RWPE2 (cell line): Measurements from ENCODE around the gene SERPINB5.
A peak's percentile ranks its signal among the peaks of the same experiment; 100 is the strongest.

Experiments
- ATAC-seq: fragments of 200-7000 bp; cut with Tn5 transposase; 3 replicates; pipeline ENCODE4 v1.9.1; 2021; ENCODE audit warnings: low read depth
- DNase-seq: peaks from one replicate; pipeline ENCODE4 v3.0.0-alpha.2; 2020; ENCODE audit warnings: low spot score
- H3K27ac ChIP-seq: fragments of 450-650 bp; 2 replicates; pipeline ENCODE4 v1.5.1; 2017; ENCODE audit warnings: mild to moderate bottlenecking; ENCODE audit not compliant: poor library complexity, severe bottlenecking
- H3K27me3 ChIP-seq: fragments of 250-450 bp; sonication (Bioruptor Pico); 2 replicates; pipeline ENCODE4 v1.5.1; 2021; ENCODE audit warnings: mild to moderate bottlenecking, moderate library complexity; ENCODE audit not compliant: insufficient read depth, poor library complexity, severe bottlenecking
- H3K36me3 ChIP-seq: fragments of 250-450 bp; sonication (Bioruptor Pico); 2 replicates; pipeline ENCODE4 v1.5.1; 2020; ENCODE audit warnings: low read depth, mild to moderate bottlenecking, moderate library complexity
- H3K4me1 ChIP-seq: fragments of 250-450 bp; sonication (Bioruptor Pico); 2 replicates; pipeline ENCODE4 v1.5.1; 2021; ENCODE audit warnings: mild to moderate bottlenecking, moderate library complexity; ENCODE audit not compliant: insufficient read depth, poor library complexity, severe bottlenecking
- H3K4me3 ChIP-seq: fragments of 250-450 bp; sonication (Bioruptor Pico); 2 replicates; pipeline ENCODE4 v1.5.1; 2021; ENCODE audit warnings: mild to moderate bottlenecking, moderate library complexity; ENCODE audit not compliant: severe bottlenecking
- H3K9me3 ChIP-seq: fragments of 250-450 bp; sonication (Bioruptor Pico); 2 replicates; pipeline ENCODE4 v1.5.1; 2021; ENCODE audit warnings: mild to moderate bottlenecking, moderate library complexity; ENCODE audit not compliant: severe bottlenecking
- TF ChIP-seq, protein P1 (sequence below): fragments of 450-650 bp; IDR thresholded peaks from one replicate; pipeline ENCODE4 v1.5.1; 2017; ENCODE audit warnings: mild to moderate bottlenecking, moderate library complexity; ENCODE audit not compliant: poor library complexity, severe bottlenecking

The SERPINB5 gene

GRCh38 chr18:63460414-63460813, 16.3 kb upstream of the SERPINB5 start:
- no peaks in the 10 kb centered on the region for H3K9me3 ChIP-seq
- H3K4me1 ChIP-seq: peaks cover 2% of the 10 kb centered on the region
- H3K36me3 ChIP-seq: no peaks in the 10 kb centered on the region
- DNase-seq (no peak), ATAC-seq (no peak)
- no peak overlapping the region for H3K4me3 ChIP-seq
- TF ChIP-seq, protein P1, sequence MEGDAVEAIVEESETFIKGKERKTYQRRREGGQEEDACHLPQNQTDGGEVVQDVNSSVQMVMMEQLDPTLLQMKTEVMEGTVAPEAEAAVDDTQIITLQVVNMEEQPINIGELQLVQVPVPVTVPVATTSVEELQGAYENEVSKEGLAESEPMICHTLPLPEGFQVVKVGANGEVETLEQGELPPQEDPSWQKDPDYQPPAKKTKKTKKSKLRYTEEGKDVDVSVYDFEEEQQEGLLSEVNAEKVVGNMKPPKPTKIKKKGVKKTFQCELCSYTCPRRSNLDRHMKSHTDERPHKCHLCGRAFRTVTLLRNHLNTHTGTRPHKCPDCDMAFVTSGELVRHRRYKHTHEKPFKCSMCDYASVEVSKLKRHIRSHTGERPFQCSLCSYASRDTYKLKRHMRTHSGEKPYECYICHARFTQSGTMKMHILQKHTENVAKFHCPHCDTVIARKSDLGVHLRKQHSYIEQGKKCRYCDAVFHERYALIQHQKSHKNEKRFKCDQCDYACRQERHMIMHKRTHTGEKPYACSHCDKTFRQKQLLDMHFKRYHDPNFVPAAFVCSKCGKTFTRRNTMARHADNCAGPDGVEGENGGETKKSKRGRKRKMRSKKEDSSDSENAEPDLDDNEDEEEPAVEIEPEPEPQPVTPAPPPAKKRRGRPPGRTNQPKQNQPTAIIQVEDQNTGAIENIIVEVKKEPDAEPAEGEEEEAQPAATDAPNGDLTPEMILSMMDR: no peak
- H3K27me3 ChIP-seq: no peaks in the 10 kb centered on the region
- H3K27ac ChIP-seq: no peak overlapping the region

- DNase-seq (no peak), ATAC-seq (no peak)
- no peaks in the 10 kb centered on the region for H3K27me3 ChIP-seq
- no peak overlapping the region for H3K4me3 ChIP-seq
- peaks cover 18% of the 10 kb centered on the region for H3K4me1 ChIP-seq
- H3K27ac ChIP-seq: no peak overlapping the region
- H3K36me3 ChIP-seq: no peaks in the 10 kb centered on the region
- no peaks in the 10 kb centered on the region for H3K9me3 ChIP-seq
- TF ChIP-seq, protein P1: no peak
Measured at GRCh38 chr18:63464434-63464833, 12.3 kb upstream of the SERPINB5 start.

DNA sequence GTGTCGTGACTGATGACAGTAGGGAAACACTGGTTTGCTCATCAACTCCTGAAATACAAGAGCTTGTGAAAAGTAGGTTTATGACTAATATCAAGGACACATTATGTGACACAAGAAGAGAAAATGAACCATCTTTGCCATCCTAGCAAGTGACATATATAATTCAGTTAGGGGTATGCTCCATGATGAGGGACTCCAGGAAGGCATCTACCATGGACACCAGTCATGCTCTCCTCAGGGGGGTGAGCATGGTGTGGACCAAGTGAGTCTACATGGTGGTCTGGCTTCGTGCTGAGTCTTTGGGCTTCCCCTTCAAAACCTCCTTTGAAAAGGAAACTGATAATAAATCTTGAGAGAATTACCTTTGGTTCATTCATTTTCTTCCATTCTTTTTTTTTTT, 11.7 kb upstream of the SERPINB5 start:
- H3K4me3 ChIP-seq: no peak overlapping the region
- H3K36me3 ChIP-seq: no peaks in the 10 kb centered on the region
- DNase-seq (no peak), ATAC-seq (no peak)
- H3K27me3 ChIP-seq: no peaks in the 10 kb centered on the region
- TF ChIP-seq, protein P1: no peak
- H3K27ac ChIP-seq: no peak overlapping the region
- no peaks in the 10 kb centered on the region for H3K9me3 ChIP-seq
- peaks cover 18% of the 10 kb centered on the region for H3K4me1 ChIP-seq

GRCh38 chr18:63467699-63468098, 9.1 kb upstream of the SERPINB5 start:
- H3K4me1 ChIP-seq: peaks cover 32% of the 10 kb centered on the region
- DNase-seq: no peak
- H3K27me3 ChIP-seq: no peaks in the 10 kb centered on the region
- ATAC-seq: no peak
- H3K36me3 ChIP-seq: no peaks in the 10 kb centered on the region
- TF ChIP-seq, protein P1: no peak
- no peak overlapping the region for H3K4me3 ChIP-seq
- H3K27ac ChIP-seq: peak overlapping the region; percentile 13
- no peaks in the 10 kb centered on the region for H3K9me3 ChIP-seq

DNA sequence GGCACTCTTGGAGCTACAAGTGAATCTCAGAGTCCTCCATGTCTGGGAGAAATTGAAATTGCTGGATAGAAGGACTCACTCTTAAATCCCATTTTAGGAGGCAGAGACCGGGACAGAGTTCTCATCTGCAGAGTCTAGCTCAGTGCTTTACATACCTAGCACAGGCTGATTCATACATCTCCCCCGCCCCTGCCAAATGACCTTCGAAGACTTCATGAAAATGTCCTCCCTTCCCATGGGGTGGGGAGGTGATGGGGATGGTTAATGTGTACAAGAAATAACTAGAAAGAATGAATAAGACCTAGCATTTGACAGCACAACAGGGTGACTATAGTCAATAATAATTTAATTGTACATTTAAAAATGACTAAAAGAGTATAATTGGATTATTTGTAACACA, 8.2 kb upstream of the SERPINB5 start:
- H3K27me3 ChIP-seq: no peaks in the 10 kb centered on the region
- H3K36me3 ChIP-seq: no peaks in the 10 kb centered on the region
- peaks cover 38% of the 10 kb centered on the region for H3K4me1 ChIP-seq
- no peak overlapping the region for H3K4me3 ChIP-seq
- no peaks in the 10 kb centered on the region for H3K9me3 ChIP-seq
- no peak for DNase-seq
- no peak for ATAC-seq
- TF ChIP-seq, protein P1: no peak
- no peak overlapping the region for H3K27ac ChIP-seq
